GM18505 (cell line): ENCODE results near the gene GAK.
A peak's percentile ranks its signal among the peaks of the same experiment; 100 is the strongest.

Experiments
- ATAC-seq: cut with Tn5 transposase; IDR thresholded peaks from one replicate; pipeline ENCODE4 v1.9.1; 2021; ENCODE audit not compliant: unreplicated experiment
- POLR2A ChIP-seq: IDR thresholded peaks from 4 replicates; pipeline ENCODE4 v1.6.1; 2011; ENCODE audit warnings: borderline replicate concordance; ENCODE audit not compliant: insufficient read depth, insufficient read length; ENCODE audit errors: extremely low read depth

GAK gene

DNA sequence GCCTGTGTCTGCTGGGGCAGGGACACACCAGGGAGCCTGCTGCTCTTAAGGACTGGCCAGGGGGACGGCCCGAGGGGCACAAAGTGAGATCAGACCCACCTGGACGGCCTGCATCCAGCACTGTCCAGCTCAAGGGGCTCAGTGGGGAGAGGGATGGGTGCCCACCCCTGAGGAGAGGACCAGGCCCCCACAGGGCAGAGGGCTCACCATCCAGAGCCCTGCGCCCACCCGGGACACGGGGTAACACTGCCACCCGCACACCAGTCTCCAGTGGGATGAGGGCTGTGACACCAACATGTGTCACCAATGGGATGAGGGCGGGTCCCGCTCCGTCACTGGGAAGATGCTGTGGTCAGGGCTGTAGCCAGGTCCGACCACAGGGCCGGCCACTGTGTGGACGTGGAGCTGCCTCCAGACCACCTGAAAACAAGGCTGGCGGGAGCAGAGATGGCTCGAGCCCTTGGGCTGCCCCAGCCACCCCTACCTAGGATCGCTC is 28.1 kb upstream of the GAK start:
- no peak for ATAC-seq
- TF ChIP-seq POLR2A: no peak

DNA sequence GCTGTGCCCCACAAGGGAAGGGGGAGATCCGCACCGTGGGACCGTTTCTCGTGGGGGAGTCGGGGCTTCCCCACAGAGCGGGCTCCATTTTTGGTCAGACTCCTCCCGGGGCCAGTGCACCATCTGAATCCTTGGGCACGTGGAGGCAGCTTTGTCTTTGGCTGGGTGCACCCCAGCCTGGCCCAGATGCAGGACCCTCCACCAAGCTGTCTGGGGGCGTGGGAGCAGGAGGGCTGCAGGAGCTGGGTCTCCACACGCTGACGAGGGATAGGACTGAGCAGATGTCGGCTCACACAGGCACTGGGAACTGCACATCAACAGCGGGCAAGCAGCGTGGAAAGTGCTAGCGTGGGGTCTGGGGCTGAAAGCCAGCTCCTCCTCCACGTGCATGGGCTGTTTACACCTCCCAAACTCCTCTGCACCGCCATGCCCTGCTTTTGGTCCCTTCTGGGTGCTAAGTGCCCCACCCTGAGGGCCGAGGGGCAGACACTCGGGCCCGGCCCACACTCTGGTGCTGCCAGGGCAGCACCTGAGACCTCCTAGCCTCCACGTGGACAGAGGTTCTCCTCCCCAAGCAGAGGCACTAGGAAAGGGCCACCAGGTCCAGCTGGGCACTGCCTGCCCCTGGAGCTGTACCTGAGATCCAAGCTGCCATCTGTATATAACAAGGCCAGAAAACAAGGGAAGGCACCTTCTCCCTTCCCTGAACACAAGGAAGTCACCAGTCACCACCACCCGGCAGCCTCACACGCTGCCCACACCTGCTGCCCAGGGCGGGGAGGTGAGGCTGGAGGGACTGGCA is 27.4 kb upstream of the GAK start:
- TF ChIP-seq POLR2A: peak; percentile 18
- no peak for ATAC-seq

DNA sequence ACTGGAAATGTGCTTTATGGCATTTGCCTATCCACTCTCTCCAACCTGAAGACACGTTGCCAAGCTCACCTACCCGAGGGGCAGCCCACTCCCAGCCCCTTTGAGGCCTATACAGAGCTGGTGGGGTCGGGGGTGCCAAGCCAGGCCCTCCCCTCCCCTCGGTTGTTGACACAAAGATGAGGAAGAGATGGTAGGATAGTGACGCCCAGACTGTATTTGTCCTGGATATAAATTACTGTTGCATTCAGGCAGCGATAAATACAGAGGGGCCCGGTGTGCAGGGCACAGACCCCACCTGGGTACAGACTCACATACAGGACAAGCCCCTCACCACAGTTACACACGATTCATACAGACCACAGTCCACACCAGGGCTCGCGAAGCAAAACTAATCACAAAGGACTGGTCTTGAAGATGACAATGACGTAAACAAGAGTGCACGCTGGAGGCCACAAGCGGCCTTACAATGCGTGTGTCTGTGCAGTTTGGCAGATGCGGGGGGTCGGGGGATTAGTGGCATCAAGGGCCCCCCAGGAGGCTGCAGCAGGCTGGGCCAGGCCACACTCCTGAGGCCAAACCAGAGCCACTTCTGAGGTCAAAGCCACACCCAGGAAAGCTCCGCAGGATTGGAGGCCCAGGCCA is 26.7 kb upstream of the GAK start:
- no peak for ATAC-seq
- TF ChIP-seq POLR2A: no peak

DNA sequence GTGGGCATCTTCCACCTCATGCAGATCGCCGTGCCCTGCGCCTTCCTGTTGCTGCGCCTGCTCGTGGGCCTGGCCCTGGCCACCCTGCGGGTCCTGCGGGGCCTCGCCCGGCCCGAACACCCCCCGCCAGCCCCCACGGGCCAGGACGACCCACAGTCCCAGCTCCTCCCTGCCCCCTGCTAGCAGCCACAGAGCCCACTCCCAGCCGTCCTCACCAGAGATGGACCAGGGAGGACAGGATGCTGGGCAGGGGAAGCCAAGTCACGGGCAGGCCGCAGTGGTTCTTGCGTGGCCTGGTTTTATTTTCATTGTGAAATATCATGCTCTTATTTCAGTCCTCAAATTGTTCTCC is 26.2 kb upstream of the GAK start:
- no peak for TF ChIP-seq POLR2A
- no peak for ATAC-seq

DNA sequence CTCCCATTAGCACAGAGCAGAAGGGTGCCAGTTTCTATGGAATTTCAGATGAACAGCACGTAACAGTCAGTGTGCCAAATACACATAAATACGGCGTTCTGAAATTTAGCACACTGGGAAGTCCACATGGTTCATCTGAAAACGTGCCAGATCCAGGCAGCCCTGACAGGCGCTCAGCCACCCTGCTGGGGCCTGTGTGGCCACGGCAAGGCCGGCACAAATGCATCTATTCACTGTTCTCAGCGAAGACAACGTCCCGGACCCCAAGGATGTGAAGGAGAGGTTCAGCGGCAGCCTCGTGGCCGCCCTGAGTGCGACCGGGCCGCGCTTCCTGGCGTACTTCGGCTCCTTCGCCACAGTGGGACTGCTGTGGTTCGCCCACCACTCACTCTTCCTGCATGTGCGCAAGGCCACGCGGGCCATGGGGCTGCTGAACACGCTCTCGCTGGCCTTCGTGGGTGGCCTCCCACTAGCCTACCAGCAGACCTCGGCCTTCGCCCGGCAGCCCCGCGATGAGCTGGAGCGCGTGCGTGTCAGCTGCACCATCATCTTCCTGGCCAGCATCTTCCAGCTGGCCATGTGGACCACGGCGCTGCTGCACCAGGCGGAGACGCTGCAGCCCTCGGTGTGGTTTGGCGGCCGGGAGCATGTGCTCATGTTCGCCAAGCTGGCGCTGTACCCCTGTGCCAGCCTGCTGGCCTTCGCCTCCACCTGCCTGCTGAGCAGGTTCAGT is 25.6 kb upstream of the GAK start:
- TF ChIP-seq POLR2A: no peak
- ATAC-seq: no peak

DNA sequence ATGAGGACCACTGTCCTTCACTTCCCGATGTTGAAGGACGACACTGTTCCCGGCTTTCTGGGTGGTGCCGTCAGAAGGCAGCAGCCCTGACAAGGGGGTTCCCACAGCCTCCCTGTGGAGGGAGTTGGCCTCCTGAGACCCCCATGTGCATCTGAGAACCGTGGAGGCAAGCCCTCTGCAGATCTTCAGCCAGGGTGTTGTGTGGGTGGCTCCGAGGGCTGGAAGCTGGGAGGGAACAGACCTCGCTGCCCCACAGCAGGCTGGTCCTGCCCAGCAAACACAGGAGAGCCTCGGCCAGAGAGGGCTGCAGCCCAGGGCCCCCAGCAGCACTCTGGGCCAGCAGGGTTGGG is 25.1 kb upstream of the GAK start:
- no peak for TF ChIP-seq POLR2A
- ATAC-seq: no peak

DNA sequence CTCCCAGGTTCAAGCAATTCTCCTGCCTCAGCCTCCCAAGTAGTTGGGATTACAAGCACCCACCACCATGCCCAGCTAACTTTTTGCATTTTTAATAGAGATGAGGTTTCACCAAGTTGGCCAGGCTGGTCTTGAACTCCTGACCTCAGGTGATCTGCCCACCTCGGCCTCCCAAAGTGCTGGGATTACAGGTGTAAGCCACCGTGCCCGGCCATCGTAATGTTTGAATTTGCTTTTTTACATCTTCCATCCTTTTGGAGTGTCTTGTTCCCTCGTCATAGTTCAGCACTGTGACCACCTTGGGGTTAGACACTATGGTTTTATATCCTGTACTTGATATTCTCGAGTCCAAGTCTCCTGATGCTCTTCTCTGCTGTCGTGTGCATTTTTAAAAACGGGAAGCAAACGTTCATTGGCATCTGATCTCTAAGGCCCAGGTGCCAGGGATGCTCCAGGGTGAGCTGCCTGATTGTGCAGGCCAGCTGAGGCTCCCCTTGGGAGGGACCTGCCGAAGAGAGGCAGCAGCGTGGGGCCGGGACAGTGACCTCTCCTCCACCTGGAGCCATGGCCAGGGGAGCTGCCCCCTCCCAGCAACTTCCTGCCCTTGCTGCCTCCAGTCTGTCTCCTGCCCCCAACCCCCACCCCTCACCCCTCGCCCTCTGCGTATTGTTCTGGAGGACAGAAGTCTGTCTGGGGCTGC is 24.6 kb upstream of the GAK start:
- no peak for ATAC-seq
- TF ChIP-seq POLR2A: no peak

DNA sequence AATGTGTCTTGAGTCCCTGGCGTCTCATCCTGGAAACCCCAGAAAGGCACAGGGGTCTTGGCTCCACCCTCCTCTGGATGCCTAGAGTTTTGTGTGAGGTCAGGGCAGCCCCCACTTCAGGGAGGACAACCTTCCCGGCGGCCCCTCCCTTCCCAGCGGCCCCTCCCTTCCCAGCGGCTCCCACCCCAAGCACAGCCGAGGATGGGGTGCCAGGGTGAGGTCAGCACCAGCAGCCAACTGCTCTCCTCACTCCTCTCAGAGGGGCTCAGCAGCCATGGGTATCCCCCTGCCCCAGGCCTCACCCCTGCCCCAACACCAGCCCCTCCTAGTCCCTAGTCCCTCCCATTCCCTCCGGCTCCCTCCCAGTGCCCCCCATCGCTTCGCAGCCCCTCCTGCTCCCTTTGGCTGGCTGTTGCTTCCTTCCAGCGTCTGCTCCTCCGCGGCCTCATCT is 23.8 kb upstream of the GAK start:
- ATAC-seq: no peak
- TF ChIP-seq POLR2A: no peak

DNA sequence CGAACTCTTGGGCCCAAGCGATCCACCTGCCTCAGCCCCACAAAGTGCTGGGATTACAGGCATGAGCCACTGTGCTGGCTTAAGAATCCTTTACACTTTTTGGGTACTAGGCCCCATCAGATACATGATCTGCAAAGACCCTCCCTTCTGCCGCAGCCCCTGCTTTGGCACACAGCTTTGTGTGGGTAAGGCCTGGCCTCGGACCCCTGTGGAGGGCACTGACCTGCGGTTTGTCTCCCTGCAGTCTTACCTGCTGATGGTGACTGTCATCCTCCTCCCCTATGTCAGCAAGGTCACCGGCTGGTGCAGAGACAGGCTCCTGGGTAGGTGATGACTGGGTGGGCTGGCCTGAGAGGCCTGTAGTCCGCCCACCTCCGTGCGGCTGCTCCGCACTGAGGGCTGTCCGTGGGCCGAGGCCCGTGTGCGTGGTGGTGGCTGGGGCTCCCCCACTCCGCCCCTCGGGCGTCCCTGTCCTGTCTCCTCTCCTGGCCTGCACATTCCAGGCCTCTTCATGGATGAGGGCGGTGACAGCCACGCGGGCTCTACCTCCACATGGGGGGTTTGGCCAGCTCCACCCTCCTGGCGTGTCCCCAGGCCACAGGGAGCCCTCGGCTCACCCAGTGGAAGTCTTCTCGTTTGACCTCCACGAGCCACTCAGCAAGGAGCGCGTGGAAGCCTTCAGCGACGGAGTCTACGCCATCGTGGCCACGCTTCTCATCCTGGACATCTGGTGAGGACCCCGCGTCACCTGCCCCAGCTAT is 23.2 kb upstream of the GAK start:
- TF ChIP-seq POLR2A: no peak
- no peak for ATAC-seq

DNA sequence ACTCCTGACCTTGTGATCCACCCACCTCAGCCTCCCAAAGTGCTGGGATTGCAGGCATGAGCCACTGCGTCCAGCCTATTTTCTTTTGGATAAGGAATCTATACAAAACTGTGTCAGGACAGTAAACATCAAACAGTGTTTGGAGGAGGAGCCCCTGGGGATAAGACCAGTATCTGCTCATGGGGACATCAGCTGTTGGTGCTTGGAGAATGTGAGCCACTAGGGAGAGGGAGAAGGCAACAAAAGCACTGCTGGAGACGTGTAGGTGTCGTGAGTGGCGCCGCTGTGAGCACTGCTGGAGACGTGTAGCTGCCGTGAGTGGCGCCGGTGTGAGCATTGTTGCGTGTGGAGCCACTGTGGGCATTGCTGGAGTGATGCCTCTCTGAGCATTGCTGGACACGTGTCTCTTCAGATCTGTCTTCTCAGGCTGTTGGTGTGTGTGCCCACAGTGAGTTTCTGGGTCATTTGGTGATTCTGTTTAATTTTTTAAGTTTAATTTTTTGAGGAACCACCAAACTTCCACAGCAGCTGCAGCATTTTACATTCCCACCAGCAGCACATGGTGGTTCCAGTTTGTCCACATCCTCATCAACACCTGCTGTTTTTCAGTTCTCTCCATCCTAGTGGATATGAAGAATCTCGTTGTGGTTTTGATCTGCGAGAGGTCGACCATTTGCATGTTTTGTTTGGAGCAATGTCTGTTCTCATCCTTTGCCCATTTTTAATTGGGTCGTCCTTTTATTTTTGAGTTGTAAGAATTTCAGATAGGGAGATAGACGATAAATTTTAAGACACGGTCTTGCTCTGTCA is 22.3 kb upstream of the GAK start:
- no peak for ATAC-seq
- TF ChIP-seq POLR2A: no peak

DNA sequence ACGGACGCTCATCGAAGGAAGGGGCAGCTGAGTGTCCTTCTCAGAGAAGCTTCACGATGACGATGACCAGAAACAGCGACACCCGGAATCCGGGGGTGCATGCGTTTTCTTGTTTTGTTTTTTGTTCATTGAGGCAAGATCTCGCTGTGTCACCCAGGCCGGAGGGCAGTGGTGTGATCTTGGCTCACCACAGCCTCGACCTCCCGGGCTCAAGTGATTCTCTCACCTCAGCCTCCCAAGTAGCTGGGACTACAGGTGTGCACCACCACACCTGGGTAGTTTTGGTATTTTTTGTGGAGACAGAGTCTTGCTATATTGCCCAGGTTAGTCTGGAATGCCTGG is 21.4 kb upstream of the GAK start:
- no peak for ATAC-seq
- no peak for TF ChIP-seq POLR2A

DNA sequence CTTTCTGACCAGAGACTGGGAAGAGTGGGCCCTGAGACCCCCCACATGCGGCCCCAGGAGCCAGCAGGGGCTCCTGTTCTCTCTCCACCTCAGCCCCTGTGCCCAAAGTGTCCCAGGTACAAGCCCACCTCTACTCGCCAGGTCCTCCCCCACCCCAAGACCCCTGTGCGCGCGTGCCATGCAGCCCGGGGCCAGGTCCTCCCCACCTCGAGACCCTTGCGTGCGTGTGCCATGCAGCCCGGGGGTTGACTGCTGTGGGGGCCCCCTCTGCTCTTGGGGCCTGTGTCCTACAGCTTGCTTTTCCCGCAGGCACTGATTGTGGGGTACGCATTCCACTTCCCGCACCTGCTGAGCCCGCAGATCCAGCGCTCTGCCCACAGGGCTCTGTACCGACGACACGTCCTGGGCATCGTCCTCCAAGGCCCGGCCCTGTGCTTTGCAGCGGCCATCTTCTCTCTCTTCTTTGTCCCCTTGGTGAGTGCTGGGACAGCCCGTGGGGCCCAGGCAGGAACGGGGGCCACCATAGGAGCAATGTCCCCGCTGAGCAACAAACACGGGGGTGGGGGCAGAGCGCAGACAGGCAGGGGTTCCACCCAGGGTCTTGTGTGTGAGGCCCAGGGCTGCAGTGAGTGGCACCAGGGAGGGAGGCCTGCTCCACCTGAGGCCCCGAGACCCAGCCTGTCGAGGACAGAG is 20.9 kb upstream of the GAK start:
- no peak for TF ChIP-seq POLR2A
- ATAC-seq: no peak
